SIG-M5 treated with dmso at 0.1 percent for 504 hours (cell line): ENCODE measurements around the gene KANSL3.
"Not testable (repeated sequence)": the region's sequence is repeated elsewhere in the genome, so short reads cannot be mapped to it uniquely, and the experiment has no call there.

Experiments
- DNase-seq: peaks from one replicate; lab custom pipeline; 2025; ENCODE audit not compliant: unreplicated experiment; lab: John Stamatoyannopoulos, UW

The KANSL3 gene

DNA sequence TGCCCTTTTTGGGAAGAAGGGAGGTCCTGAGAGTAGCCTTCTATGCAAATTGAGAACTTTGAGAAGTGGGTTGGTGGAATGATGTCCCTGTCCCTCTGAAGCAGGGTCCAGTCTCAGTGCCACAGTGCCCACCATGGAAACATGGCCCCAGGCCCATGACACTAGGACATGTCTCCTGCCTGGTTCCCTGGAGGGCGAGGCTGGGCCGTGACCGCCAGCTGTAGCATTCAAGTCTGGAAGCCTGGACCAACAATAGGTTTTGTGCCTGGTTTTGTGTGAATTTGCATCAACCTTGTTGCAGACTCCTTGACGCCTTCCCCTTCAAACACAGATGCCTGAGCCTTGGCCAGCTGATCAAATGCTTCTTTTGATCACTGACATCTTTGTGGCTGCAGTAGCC is 74.1 kb downstream of the KANSL3 start:
- DNase-seq, result no peak

DNA sequence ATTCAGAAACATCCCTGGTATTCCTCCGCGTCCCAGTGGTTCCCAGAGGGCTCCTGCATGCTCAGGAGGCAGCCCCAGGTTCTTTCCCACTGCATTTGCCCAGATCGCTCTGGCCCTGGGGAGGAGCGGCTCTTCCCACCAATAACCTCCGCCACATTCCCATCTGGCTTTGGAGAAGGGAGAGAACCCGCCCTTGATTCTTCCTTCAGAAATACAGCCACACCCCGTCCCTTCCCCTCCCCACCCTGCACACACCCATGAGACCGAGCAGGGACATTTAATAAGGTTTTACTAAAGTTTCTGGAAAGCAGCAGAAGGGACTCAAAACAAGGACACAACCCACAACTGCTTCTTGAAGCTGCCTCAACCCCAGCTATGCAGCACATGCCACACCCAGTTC is 79.6 kb downstream of the KANSL3 start:
- DNase-seq, result no peak

DNA sequence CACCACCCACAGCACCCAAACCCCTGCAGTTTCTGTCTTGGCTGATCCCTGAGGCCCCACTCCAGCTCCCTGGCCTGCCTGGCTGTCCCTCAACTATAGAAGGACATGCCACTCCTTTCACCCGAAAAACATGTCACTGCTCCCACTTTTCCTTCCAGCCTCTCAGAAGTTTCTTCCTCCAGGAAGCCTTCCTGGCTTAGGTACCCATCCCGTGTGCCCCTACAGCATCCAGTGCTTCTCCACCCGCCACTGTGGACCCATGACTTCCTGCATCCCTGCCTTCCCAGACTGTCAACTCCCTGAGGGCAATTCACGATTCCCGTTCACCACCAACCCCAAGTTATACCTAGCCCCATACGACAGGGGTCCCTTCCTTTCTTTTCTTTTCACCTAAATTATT is 80.1 kb downstream of the KANSL3 start:
- no peak for DNase-seq

DNA sequence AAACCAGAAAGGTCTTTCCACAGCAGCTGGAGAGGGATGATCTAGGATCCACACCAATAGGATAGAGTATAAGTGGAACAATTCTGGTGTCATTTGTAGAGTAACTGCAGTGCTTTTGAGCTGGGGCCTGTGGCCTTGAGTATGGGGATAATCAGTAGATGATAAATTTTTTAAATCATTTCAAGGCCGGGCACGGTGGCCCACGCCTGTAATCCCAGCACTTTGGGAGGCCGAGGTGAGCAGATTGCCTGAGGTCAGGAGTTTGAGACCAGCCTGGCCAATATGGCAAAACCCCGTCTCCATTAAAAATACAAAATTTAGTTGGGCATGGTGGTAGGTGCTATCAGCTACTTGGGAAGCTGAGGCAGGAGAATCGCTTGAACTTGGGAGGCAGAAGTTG is 80.7 kb downstream of the KANSL3 start:
- not testable (repeated sequence) for DNase-seq

DNA sequence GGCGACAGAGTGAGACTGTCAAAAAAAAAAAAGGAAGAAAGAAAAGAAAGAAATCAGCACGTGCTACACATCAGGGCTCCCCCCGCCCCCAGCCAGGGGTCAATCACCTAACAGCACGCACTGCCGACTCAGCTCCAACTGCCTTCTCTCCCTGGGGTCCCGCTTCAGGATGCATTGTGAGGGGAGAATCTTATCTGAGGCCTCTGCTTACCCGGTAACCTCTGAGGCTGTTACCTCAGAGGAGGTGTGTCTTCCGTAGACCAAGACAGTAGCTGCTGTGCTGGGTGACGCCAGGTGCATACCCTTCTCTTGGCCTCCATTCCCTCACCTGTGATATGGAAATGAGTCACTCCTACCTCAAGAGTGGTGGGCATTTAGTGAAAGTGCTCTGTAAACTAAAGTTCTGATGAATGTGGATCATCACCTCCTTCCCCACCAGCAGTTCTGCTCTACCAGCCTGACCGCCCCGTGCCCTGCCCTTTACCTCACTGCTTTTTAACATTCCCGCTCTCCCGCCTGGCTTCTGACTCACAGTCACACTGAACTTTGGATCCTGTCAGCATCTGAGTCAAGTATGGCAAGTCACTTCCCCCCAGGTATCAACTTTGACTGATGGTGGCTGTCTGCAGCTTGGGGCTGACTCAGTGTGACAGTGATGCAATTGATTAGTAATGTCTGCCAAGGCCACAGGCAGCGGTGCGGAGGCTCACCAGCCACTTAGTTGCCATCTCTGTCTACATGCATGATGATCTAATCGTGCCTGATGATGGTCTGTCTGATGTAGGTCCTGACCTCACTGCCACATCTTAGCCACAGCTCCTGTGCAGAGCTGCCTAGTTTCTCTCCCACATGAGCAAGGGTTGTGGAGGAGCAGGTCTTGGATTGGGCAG is 81.4 kb downstream of the KANSL3 start:
- DNase-seq, result peak; percentile 66

DNA sequence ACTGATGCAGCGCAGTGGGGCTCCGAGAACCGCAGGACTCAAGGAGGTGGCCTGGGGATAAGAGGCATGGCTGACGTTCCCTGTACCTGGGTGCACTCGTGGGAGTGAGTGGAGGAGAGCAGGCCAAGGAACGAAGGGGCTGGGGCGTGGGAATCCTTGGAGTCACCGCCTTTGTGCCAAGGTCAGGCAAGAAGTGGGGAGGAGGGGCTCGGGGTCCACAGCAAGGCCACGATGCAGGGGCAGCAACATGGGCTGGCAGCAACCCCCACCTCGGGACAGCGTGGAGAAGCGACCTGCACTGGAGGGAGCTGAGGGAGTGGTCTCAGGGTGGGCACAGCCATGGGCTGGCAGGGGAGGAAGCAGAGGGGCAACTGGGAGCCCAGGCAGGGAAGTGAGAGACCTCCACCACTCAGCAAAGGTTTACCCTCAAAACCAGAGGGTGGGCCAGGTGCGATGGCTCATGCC is 82.9 kb downstream of the KANSL3 start:
- no peak for DNase-seq

DNA sequence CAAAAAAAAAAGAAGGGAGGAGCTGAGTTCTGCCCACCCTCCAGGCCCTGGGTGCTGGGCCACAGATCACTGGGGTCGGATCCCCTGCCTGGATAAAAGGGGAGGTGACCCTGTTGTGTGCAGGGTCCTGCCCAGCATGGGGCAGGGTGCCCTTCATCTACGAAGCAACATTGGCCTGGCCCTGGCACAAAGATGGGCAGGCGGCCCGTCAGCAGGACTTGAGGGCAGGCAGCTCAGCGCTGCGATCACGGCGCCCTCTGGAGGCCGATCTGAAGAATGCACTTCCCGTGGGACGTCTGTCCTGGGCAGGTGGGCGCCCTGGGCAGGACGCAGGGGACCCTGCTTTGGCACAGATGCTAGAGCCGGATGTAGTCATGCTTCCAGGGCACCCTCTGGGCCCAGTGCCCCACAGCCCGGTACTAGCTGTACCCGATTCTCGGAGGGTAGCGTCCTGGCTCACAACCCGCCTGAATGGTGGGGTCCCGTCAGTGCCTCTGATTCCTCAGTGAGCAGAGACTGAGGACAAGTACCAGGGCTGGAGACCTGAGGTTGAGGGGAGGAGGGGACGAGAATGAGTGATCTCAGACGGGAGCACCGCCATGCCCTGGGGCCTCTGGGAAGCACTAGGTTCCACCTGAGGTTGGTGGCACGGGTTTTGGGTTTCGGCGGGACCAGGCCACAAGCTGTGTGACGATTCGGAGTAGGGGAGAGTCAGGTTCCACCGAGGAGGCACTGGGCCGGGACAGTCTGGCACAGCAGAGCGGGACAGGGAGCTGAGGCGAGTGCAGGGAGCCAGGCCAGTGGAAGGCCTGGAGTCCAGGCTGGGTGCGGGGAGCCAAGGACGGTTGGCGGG is 83.6 kb downstream of the KANSL3 start:
- DNase-seq, result peak; percentile 15

DNA sequence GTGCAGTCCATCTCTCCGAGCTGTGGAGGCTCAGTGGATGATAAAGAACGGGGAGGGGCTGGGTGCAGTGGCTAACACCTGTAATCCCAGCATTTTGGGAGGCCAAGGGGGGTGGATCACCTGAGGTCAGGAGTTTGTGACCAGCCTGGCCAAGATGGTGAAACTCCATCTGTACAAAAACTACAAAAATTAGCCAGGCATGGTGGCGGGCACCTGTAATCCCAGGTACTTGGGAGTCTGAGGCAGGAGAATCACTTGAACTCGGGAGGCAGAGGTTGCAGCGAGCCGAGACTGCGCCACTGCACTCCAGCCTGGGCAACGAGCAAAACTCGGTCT is 84.2 kb downstream of the KANSL3 start:
- not testable (repeated sequence) for DNase-seq

DNA sequence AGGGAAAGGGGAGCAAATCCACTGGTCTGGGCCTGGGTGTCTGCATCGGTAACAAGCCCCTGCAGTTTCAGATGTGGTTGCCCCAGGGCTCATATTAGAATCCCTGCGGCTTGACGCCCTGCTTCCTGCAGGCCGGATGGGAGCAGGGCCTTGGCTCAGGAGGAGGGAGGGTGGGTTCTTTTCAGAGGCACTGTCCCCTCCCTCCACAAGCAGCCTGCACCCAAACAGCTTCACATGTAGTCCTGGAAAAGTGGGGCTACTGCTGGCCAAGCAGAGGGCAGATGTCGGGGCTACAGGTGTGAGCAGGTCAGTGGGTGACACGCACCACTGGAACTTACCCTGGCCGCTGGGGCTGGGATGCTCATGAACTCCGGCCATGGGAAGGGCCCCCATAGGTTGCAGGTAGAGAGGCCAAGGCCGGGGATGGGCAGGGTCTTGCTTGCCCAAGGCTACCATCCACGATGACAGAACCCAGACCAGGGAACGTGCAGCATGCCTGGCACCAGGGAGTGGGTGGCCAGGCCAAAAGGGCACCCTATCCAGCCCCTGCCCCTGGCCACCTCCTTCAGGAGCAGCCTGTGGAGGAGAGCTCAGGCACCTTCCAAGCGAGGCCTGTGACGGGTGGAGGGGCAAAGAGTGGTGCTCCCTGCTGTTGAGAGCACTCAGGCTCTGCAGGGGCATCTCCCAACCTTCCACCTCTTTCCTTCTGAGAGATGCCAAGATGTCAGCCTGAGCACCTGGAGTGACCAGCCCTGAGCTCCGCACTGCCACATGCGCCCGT is 84.7 kb downstream of the KANSL3 start:
- DNase-seq, result no peak

DNA sequence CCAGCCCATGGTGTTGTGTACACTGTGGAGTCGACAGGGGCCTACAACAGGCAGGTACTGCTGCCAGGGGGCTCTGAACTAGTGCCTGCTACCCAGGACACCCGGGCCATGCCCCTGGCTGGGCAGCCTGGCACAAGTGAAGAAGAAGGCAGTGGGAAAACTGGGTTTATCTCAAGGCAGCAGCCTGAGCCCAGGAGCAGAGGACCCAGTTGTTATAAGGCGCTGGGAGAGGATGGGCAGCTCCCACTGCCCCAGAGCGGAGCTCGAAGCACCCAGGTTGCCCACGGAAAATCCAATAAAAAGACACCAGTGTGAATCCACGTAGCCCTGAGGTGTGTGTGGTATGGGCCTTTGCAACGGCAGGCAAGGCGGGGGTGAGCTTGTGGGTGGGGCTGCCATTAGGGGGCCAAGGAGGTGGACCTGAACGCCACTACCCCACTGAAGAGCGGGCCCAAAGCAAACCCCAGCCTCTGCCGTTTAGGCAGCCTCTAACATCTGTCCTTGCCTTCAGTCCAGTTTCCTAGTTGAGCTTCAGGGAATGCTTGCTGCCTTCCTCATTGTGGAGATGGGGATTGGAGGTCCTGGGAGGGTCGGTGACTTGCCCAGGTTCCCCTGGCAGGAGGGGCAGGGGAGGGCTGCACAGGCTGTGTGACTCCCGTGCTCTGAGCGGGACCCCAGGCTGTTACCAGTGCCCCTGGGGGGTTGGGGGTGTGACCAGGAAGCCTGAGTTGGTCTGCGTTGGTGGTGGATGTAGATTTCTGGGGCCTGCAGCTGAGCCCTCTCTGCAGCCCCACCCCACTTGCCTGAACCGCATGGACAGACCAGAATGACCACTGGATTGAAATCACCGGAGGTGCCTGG is 85.6 kb downstream of the KANSL3 start:
- DNase-seq, result no peak

DNA sequence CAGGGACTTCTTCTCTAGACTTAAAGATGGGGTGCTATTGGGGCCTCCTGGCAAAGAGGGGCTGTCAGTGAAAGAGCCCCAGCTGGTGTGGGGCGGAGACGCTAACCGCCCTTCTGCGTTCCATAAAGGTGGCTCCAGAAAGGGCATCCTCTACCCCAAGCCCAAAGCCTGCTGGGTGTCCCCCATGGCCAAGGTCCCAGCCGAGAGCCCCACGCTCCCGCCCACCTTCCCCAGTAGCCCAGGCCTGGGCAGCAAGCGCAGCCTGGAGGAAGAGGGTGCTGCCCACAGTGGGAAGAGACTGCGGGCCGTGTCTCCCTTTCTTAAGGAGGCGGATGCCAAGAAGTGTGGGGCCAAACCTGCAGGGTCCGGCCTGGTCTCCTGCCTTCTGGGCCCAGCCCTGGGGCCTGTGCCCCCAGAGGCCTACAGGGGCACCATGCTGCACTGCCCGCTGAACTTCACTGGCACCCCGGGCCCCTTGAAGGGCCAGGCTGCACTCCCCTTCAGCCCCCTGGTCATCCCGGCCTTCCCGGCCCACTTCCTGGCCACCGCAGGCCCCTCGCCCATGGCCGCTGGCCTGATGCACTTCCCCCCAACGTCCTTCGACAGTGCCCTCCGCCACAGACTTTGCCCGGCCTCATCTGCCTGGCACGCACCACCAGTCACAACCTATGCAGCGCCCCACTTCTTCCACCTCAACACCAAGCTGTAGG is 86.4 kb downstream of the KANSL3 start:
- DNase-seq, result no peak

DNA sequence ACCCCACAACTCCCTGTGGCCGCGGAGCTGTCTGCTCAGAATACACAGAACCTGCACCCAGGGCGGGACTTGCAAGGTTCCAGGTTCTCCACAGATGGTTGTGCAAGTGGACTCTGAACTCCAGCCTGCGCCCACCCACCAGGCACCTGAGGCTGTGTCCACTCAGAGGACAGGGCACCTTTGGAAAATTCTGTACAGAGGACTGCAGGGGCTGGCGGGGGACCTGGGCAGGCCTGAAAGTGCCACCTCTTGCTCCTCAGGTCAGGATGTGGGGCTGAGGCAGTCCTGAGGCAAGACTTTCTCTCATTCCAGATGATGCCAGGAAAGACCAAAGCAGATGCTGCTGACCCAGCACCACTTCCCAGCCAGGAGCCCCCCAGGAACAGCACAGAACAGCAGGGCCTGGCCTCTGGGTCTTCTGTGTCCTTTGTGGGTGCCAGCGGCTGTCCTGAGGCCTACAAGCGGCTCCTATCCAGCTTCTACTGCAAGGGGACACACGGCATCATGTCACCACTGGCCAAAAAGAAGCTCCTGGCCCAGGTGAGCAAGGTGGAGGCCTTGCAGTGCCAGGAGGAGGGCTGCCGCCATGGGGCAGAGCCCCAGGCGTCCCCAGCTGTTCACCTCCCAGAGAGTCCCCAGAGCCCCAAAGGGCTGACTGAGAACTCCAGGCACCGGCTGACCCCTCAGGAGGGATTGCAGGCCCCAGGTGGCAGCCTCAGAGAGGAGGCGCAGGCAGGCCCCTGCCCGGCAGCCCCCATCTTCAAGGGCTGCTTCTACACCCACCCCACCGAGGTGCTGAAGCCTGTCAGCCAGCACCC is 87.1 kb downstream of the KANSL3 start:
- no peak for DNase-seq

DNA sequence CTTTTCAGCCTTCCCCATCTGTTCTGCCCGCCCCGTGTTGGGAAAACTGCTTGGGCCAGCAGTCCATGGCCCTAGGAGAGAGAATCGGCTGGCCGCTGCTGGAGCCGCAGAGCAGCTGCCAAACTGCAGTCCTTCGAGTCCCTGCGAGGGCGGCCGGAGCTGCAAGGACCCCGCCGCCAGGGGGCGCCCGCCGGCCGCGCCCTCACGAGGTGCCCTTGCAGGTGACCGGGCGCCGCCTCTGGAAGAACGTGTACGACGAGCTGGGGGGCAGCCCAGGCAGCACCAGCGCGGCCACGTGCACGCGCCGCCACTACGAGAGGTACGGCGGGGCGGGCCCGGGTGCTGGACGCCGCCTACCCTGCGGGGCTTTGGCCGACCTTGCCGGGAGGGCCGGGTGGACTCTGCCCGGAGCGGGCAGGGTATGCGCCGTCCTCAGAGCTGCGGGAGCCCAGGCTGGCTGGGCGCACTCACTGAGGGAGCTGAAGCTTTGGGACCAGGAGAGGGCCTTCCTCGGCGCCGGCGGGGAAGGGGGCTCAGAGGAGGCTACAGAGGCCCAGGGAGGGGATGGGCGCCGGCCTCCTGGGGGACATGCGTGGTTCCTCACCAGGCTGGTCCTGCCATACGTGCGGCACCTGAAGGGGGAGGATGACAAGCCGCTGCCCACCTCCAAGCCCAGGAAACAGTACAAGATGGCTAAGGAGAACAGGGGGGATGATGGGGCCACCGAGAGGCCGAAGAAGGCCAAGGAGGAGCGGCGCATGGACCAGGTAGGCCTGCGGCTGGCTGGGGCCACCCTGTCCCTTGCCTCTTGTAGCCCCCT is 87.9 kb downstream of the KANSL3 start:
- DNase-seq, result peak; percentile 32

DNA sequence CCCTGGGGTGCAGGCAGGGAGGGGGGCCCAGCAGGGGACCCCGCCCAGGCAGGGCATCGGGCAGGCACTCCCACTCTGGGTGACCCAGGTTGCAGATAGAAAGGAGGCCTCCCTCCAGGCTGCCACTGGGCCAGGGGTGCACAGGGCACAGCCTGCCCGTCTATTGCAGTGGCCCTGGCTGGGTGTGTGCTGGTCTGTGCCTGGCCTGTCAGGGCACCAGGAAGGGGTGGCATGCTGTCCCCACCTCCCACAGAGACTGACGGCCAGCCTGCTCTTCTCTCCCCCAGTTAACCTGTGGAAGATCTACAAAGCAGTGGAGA is 88.7 kb downstream of the KANSL3 start:
- no peak for DNase-seq

DNA sequence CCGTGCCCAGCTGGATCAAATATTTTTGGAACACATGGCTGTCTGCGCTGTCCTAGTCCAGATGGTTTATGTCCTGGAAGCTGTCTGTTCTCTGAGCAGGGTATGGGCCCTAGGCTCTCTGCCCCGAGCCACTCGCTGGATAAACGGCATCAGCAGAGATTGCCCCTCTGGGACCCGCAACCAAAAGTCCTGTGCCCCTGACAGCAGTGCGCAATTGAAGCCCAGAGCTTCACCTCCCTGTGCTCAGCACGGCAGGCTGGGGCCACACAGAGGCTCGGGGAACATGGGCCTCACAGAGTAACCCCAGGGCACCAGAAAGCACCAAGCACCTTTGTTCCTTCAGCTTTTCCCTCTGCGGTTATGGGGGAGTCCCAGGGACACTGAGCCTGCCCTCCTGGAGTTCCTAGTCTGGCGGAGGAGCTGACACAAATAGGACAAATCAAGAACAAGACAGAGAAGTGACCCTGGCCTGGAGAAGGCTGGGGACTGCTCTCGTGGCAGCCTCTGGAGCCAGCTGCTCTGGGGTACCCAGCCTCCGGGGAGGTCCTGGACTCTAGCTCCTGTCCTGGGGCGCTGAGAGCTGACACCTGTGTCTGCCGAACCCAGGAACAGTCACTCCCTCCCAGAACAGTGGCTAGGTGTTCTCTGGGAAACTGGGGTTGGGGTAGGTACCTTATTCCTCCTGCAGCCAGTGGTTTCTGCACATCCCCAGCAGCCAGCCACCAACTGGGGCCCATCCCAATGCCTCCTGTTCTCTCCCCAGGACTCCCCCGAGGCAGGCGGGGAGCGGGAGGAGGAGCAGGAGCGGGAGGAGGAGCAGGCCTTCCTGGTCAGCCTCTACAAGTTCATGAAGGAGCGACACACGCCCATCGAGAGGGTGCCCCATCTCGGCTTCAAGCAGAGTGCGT is 89.3 kb downstream of the KANSL3 start:
- no peak for DNase-seq

DNA sequence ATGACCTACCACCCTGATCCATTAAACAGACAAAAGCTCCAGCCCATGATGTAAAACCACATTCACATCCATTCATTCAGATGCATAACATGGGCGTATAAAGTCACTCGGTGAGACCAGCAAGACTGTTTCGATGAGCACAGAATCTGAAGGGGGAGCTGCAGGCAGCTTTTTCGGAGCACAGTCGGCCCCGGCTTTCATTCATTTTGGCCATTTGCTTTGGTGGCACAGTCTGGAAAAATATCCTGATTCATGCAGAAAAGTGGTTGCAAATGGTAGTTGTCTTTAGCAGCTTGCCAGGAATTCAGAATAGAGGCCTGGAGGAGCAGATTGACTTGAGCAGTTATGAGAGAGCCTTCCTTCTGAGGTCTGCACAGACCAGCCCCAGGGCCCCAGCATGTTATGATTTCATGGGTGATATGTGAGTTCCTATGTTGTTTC is 90.4 kb downstream of the KANSL3 start:
- no peak for DNase-seq

DNA sequence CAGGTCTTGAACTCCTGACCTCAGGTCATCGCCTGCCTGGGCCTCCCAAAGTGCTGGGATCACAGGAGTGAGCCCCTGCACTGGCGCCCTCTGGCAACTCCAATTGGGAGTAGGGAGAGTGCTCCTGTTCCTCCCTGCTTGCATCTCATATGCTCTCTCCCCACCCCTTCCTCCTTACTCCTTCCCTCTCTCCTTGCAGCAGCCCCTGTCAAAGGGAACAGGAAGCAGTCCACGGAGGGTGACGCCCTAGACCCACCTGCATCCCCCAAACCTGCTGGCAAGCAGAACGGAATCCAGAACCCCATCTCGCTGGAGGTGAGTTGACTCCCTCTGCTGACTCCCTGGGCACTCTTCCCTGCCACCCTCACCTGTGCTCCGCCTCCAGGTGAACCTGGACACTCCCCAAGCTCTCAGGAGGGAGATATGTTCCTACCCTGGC is 90.9 kb downstream of the KANSL3 start:
- DNase-seq, result no peak
